Endothelial cell of umbilical vein (primary cell): Measurements from ENCODE around the gene TNFRSF12A. TPM values are rescaled to one million over a fixed set of nuclear protein-coding genes. Genes with fewer than 3 reads are reported as not detected.

Source experiments
- BruUV-seq: library from RNA; stranded (reverse); fragments of 400-500 nt; replicated peaks from 2 replicates; lab custom pipeline; 2021; lab: Mats Ljungman, UMichigan
- CTCF ChIA-PET: fragments of 300-600, 350-600 bp; sonication (Branson Sonifier 250); formaldehyde crosslinking; loops from one replicate; lab custom pipeline; 2021; ENCODE audit warnings: antibody characterized with exemption, inconsistent platforms; lab: Charles Lee
- POLR2A ChIA-PET: fragments of 300-600, 350-600 bp; sonication (Branson Sonifier 250); formaldehyde crosslinking; loops from one replicate; lab custom pipeline; 2021; ENCODE audit warnings: antibody characterized with exemption, inconsistent platforms; lab: Charles Lee
- DNase-seq: peaks from one replicate; pipeline ENCODE4 v3.0.0-alpha.2; 2011; ENCODE audit warnings: low read depth, low spot score
- FAIRE-seq: peaks from 2 replicates; lab custom pipeline; 2011; peaks lifted over from hg19 to GRCh38; lab: Jason Lieb, UNC
- H2AFZ ChIP-seq: 2 replicates; pipeline ENCODE4 v1.6.0; 2012; ENCODE audit warnings: low read depth, low read length, control low read depth, inconsistent platforms
- H3K27ac ChIP-seq: 2 replicates; pipeline ENCODE4 v1.5.1; 2011; ENCODE audit warnings: low read depth, mild to moderate bottlenecking, control low read depth, low read length, moderate library complexity; ENCODE audit not compliant: insufficient read depth
- H3K27me3 ChIP-seq, 2 experiments: 2 replicates each; pipeline versions ENCODE4 v1.6.0 to v1.6.1; 2011; ENCODE audit warnings: low read length in 2 of 2, mixed read lengths in 1 of 2; ENCODE audit not compliant: control insufficient read depth in 2 of 2, insufficient read depth in 2 of 2
- H3K36me3 ChIP-seq, 2 experiments: 2 replicates in 1 of 2; 3 replicates in 1 of 2; pipeline ENCODE4 v1.5.1; 2011; ENCODE audit warnings: low read length in 2 of 2, mild to moderate bottlenecking in 1 of 2, moderate library complexity in 1 of 2; ENCODE audit not compliant: control insufficient read depth in 2 of 2, insufficient read depth in 2 of 2; ENCODE audit errors: extremely low read depth in 1 of 2
- H3K4me1 ChIP-seq: 3 replicates; pipeline ENCODE4 v1.5.1; 2011; ENCODE audit warnings: mild to moderate bottlenecking, low read length; ENCODE audit not compliant: control insufficient read depth, insufficient read depth; ENCODE audit errors: extremely low read depth
- H3K4me2 ChIP-seq: 2 replicates; pipeline ENCODE4 v1.6.1; 2011; ENCODE audit warnings: low read length, control low read depth, mixed read lengths; ENCODE audit not compliant: insufficient read depth
- H3K4me3 ChIP-seq, 3 experiments: fragments of 200-600 bp in 1 of 3; sonication (generic), shearing (Covaris generic) in 1 of 3; replicated peaks in 1 of 3; 2 replicates each; pipeline ENCODE4 v1.5.1; 2011 to 2016; ENCODE audit warnings: control low read depth in 3 of 3, low read length in 3 of 3, mild to moderate bottlenecking in 2 of 3, inconsistent platforms in 1 of 3, low read depth in 1 of 3, moderate library complexity in 1 of 3; ENCODE audit not compliant: insufficient read depth in 1 of 3
- H3K79me2 ChIP-seq: 2 replicates; pipeline ENCODE4 v1.6.0; 2012; ENCODE audit warnings: low read length, inconsistent platforms; ENCODE audit not compliant: control insufficient read depth, insufficient read depth
- H3K9ac ChIP-seq: replicated peaks from 2 replicates; pipeline ENCODE3; 2011; ENCODE audit warnings: low read length, control low read depth; ENCODE audit not compliant: insufficient read depth; ENCODE audit errors: extremely low read depth
- H3K9me1 ChIP-seq: replicated peaks from 3 replicates; pipeline ENCODE4 v1.6.0; 2011; ENCODE audit warnings: mild to moderate bottlenecking, low read length; ENCODE audit not compliant: control insufficient read depth, insufficient read depth; ENCODE audit errors: extremely low read depth
- H3K9me3 ChIP-seq: replicated peaks from 2 replicates; pipeline ENCODE4 v1.5.1; 2012; ENCODE audit warnings: low read length, inconsistent platforms; ENCODE audit not compliant: control insufficient read depth, insufficient read depth
- H4K20me1 ChIP-seq: replicated peaks from 2 replicates; pipeline ENCODE3; 2011; ENCODE audit warnings: mild to moderate bottlenecking, low read length; ENCODE audit not compliant: control insufficient read depth, insufficient read depth; ENCODE audit errors: extremely low read depth
- CTCF ChIP-seq, 2 donors: IDR thresholded peaks; 1 replicate in 1 of 2; 2 replicates in 1 of 2; pipeline ENCODE4 v1.5.1; 2011; ENCODE audit warnings: low read length in 2 of 2, mild to moderate bottlenecking in 2 of 2, moderate library complexity in 2 of 2, control low read depth in 1 of 2, inconsistent platforms in 1 of 2, low read depth in 1 of 2; ENCODE audit not compliant: insufficient read depth in 1 of 2; ENCODE audit errors: extremely low read depth in 1 of 2
- EZH2 ChIP-seq: IDR thresholded peaks from 2 replicates; pipeline ENCODE4 v1.6.1; 2012; ENCODE audit warnings: borderline replicate concordance, low read depth, mild to moderate bottlenecking, moderate library complexity, low read length, inconsistent platforms; ENCODE audit not compliant: severe bottlenecking
- FOS ChIP-seq: IDR thresholded peaks from 2 replicates; pipeline ENCODE4 v1.6.1; 2011; ENCODE audit warnings: mild to moderate bottlenecking, low read length, moderate library complexity, borderline replicate concordance; ENCODE audit not compliant: insufficient read depth
- GATA2 ChIP-seq: IDR thresholded peaks from 2 replicates; pipeline ENCODE4 v1.7.0; 2011; ENCODE audit warnings: low read depth, mild to moderate bottlenecking, moderate library complexity, mixed read lengths, low read length; ENCODE audit not compliant: insufficient read length, insufficient read depth
- MAX ChIP-seq: IDR thresholded peaks from 2 replicates; pipeline ENCODE4 v1.6.1; 2011; ENCODE audit not compliant: insufficient read depth, insufficient read length
- MYC ChIP-seq: IDR thresholded peaks from one replicate; pipeline ENCODE4 v1.6.1; 2011; ENCODE audit warnings: mild to moderate bottlenecking, low read depth, low read length
- POLR2AphosphoS5 ChIP-seq: IDR thresholded peaks from 2 replicates; pipeline ENCODE4 v1.6.1; 2012; ENCODE audit warnings: low read depth, mild to moderate bottlenecking, control low read depth, low read length, moderate library complexity; ENCODE audit not compliant: insufficient read depth
- dilution Hi-C: fragments of 300-500 bp; cut with MboI; formaldehyde crosslinking; loops from one replicate; pipeline ENCODE4 v1.15.0; 2019; ENCODE audit warnings: low sequenced_read_pairs; ENCODE audit not compliant: extremely low pct_ligation_motif_present
- intact Hi-C: fragments of 100-400 bp; cut with micrococcal nuclease; formaldehyde crosslinking; loops from one replicate; pipeline ENCODE4 v1.10.0; 2022
- polyA plus RNA-seq, 4 experiments: library from polyadenylated mRNA; depleted of rRNA in 3 of 4; stranded (reverse) in 3 of 4; unstranded in 1 of 4; fragments of >200 nt; gene quantifications; 2 replicates each; pipeline versions ENCODE4 v1.2.1 to v1.2.3, GENCODE V29; 2011 to 2012; ENCODE audit warnings: missing spikeins in 1 of 4
- total RNA-seq: library from RNA; stranded (reverse); gene quantifications from 2 replicates; pipeline ENCODE4 v1.2.3, GENCODE V29; 2021

TNFRSF12A gene
- total and polyA plus RNA-seq, 2 donors (not counting 3 experiments of a cell fraction or from before 2014, with no cell fraction given), result 162 to 187 TPM

- H3K79me2 ChIP-seq, result no peaks in the 10 kb centered on the region
- no peak for FAIRE-seq
- ChIA-PET POLR2A (no interaction called here), CTCF (no interaction called here)
- DNase-seq, result no peak
- H2AFZ ChIP-seq, result no peak within 1 kb of the TSS
- no TSS peak for BruUV-seq
- dilution Hi-C loops, result no loop called here
- H3K9me3 ChIP-seq, result no peaks in the 10 kb centered on the region
- no peaks in the 10 kb centered on the region for H3K36me3 ChIP-seq
- H3K27ac ChIP-seq, result no peak within 1 kb of the TSS
- H3K4me2 ChIP-seq, result no peak within 1 kb of the TSS
- no peak within 1 kb of the TSS for H3K4me3 ChIP-seq
- no peaks in the 10 kb centered on the region for H3K4me1 ChIP-seq
- H4K20me1 ChIP-seq, result no peaks in the 10 kb centered on the region
- intact Hi-C loops, result no loop called here
- H3K27me3 ChIP-seq, result peaks cover 54% of the 10 kb centered on the region in 2 experiments
- TF ChIP-seq FOS (no peak), POLR2AphosphoS5 (no peak), EZH2 (peak; percentile 42), MAX (no peak), MYC (no peak), CTCF (IDR thresholded peaks at IDR 0.05; ENCODE audit: extremely low read depth in 1 of 2, insufficient read depth in 1 of 2, low read depth in 1 of 2, low read length in 2 of 2) (no peak), GATA2 (no peak)
- H3K9ac ChIP-seq, result no peak within 1 kb of the TSS
- no peaks in the 10 kb centered on the region for H3K9me1 ChIP-seq
Measured at GRCh38 chr16:3036726-3037315, 16.7 kb downstream of the TNFRSF12A start, which contains the start of gene BICDL2. Gene BICDL2 (minus strand): TSS chr16:3036944. CDS start chr16:3035496, 1,448 bp downstream.
